Femur (tissue), 1 donor: ENCODE data around the gene CRHBP.
"Not testable (repeated sequence)": the region's sequence is repeated elsewhere in the genome, so short reads cannot be mapped to it uniquely, and the experiment has no call there.

Experiments used
- DNase-seq: peaks from one replicate; pipeline ENCODE4 v3.0.0-alpha.2; 2017

Gene CRHBP, protein sequence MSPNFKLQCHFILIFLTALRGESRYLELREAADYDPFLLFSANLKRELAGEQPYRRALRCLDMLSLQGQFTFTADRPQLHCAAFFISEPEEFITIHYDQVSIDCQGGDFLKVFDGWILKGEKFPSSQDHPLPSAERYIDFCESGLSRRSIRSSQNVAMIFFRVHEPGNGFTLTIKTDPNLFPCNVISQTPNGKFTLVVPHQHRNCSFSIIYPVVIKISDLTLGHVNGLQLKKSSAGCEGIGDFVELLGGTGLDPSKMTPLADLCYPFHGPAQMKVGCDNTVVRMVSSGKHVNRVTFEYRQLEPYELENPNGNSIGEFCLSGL

DNA sequence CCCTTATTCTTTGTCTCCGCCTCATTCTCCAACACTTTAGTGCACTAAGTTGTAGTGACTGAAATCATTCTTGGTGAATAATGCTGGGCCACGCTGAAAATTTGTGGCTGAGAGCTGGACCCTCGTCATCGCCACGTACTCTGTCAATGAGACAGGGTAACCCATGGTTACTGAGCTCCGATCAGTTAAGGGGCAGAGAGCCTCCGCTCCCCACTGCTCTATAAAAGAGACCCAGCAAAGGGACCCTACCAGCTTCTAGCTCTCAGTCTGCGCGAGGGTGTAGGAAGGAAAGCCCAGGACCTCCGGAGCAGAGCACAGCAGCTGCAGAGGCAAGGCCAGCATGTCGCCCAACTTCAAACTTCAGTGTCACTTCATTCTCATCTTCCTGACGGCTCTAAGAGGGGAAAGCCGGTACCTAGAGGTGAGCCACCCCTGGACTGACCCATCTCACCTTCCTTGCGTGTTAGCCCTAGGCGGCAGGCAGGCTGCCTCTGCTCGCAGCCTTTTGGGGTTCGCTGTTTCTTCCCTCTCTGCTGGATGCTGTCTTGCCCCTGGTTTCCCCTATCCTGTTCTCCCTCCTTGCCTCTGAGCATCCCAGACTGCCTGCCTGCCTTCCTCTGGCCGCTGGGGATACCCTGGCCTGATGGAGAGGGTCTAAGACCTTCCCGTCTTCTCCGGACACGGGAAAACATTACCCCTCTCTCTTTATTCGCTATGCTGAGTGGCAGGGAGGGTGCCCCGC is at the start of gene CRHBP:
TSS of gene CRHBP (plus strand) at position 251 of the 742 bp plus-strand sequence. CDS start at position 341, 90 bp downstream.
- no peak for DNase-seq

DNA sequence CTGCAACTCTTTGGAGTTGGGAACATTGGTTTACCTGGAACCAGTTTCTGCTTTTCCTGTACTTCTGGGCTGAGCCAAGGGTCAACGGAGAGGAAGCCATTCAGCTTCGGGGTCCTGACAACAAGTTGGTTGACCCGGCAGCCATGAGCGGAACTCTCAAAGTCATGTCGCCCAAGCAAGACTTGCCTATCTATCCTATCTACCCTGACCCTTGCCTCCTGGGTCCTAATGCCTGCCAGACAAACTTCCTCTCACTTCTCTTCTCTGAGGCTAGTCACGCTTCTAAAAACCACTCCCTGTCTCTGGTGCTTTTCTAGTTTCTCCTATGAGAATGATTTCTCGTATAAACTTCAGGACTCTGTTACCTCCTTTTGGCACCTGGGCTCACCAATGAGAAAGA is 44.7 kb upstream of the CRHBP start:
- no peak for DNase-seq

DNA sequence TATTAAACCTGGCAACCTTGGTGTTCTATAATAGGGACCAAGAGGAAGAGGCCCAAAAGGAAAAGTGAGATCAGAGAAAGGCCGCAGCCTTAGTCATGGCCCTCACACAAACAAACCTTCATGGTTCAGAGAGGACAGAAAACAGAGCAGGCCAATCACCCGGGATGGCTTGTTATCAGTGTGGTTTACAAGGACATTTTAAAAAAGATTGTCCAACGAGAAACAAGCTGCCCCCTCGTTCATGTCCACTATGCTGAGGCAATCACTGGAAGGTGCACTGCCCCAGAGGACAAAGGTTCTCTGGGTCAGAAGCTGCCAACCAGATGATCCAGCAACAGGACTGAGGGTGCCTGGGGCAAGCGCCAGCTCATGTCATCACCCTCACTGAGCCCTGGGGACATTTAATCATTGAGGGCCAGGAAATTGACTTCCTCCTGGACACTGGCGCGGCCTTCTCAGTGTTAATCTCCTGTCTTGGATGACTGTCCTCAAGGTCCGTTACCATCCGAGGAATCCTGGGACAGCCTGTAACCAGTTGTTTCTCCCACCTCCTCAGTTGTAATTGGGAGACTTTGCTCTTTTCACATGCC is 42.4 kb upstream of the CRHBP start:
- not testable (repeated sequence) for DNase-seq

DNA sequence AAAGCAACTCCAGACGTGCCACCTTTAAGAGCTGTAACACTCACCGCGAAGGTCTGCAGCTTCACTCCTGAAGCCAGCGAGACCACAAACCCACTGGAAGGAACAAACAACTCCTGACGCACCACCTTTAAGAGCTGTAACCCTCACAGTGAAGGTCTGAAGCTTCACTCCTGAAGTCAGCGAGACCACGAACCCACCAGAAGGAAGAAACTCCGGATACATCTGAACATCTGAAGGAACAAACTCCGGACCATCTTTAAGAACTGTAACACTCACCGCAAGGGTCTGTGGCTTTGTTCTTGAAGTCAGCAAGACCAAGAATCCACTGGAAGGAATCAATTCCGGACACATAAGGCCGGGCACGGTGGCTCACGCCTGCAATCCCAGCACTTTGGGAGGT is 38.2 kb upstream of the CRHBP start:
- DNase-seq, result not testable (repeated sequence)

DNA sequence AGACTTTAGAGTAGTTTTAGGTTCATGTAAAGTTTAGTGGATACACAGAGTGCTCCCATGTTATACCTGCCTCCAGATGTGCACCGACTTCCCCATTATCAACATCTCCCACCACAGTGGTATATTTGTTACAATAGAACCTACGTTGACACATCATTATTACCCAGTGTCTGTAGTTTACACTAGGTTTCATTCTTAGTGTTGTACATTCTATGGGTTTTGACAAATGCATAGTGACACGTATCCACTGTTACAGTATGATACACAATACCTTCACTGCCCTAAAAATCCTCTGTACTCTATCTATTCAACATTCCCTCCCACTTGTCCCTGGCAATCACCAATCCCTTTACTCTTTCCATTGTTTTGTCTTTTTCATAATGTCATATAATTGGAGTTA is 34.3 kb upstream of the CRHBP start:
- no peak for DNase-seq

DNA sequence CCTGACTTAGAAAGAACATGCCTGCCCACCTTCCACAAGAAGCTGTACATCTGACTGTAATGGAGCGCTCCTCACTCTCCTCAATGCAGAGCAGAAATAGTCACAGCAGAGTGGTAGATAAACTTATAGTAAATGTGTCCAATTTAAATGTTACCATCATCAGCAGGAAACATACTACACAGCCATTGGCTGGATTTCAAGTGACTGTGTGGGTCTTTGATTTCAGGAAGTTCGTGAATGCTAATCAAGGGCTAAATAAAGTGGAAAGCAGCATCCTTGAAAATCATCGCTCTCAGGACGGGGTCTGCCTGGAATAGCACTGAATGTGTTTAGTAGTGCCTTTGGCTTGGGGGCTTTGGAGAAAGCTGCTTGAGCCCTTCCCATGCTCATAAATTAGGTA is 32.4 kb upstream of the CRHBP start:
- DNase-seq, result no peak

DNA sequence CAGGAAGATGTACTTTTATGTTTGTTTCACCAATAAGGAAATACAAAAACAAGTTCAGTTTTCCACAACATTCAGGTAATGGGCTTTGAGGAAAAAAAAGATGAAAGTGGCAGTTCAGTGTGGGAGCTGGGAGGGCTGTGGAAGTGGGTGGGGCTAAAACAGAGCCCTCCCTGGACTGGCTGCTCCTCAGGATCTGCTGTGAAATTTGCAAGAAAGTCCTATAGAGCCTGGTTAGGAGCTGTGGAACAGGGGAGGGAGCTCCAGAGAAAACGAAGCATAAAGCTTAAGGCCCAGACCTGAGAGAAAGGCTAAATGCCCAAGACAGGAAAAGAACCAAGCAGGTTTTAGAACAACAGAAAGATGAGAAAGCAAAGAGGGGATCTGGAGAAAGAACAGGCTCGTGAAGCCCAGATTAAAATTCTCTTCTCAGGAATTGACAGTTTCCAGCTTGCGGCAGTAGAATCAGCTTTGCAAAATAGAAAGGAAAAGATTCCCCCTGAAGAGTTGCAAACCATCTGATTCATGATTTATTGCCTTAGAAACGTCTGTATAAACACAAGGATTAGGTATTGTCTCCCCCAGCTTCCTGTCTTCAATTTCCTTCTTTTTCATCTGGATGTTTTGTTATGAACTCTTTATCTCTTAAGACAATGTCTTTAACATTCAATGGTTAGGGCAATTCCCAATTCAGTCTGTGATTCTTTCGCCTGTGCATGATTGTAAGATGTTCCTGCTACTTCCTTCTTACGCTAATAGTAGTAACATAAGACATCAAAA is 26.3 kb upstream of the CRHBP start:
- DNase-seq, result no peak

DNA sequence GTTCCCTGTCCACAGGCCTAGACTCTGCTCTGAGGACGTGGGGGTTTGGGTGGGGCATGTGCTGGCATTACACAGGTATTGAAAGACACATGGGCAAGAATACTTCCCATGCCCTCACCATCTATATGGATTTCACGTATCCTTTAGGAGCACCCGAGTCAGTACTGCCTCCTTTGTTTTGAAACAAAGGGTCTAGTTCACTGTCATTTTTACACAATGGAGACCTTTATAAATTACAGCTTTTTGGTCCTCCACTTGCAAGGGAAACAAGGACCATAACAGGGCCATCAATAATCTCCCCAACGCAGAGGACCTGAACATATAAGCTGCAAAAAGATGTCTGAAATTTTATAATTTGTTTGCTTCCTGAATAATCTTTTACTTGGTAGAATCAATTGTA is 24.9 kb upstream of the CRHBP start:
- no peak for DNase-seq

DNA sequence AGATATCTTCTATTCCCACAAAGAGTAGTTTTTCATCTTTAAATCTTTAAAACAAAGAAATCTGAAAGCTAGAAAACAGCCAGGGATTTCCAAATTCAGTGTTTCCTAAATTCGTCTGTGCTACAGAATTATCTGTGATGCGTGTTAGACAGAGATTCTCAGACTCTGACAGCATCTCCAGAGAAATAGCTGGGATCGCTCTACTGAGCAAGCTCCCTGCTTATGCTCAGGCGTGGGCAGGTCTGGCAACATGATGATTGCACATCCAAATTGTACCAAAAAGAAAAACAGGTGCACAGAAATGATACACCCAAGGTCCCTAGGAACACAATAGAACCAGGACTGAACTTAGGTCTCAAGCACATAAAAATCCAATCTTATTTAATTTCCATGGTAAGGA is 22.8 kb upstream of the CRHBP start:
- DNase-seq, result no peak

DNA sequence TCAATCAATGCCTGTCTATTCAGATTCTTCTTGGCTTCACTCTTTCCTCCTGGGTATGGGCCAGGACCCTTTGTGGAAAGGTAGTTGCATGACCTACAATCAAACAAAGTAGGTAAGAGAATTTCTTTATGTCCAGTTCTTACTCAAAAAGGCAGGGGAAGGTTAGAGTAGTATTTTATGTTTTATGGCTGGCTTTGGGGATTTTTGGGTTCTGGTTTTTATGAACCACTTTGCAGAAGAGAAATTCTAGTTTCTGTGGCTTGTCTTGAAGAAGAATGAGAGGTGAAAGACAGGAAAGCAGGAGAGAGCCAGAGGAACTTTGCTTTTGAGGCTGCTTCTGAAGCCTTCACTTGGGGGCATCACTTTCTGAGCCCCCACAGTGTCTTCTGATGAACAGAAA is 14.7 kb upstream of the CRHBP start:
- DNase-seq, result no peak

DNA sequence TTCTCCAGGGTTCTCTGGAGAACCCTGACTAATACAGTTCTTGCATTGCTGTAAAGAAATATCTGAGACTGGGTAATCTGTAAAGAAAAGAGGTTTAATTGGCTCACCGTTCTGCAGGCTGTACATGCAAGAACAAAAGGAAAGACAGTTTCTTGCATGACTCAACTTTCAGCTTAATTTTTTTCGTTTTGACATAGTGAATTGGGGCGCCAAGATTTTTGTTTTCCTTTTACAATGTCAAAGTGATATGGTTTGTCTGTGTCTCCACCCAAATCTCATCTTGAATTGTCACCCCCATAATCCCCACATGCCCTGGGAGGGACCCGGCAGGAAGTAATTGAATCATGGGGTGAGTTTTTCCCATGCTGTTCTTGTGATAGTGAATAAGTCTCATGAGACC is 11.8 kb upstream of the CRHBP start:
- no peak for DNase-seq

DNA sequence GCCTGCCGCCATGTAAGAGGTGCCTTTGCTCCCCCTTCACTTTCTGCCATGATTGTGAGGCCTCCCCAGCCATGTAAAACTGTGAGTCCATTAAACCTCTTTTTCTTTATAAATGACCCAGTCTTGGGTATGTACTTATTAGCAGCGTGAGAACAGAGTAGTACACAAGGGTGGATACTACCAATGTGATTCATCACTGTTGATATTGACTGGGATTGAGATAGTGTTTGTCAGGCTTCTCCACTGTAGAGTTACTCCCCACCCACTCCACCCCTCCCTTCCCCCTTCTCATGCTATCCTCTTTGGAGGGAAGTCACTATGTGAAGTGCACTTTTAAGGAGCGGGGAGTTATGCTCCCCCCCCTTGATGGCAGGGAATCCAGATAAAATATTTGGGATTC is 11.4 kb upstream of the CRHBP start:
- DNase-seq, result no peak

DNA sequence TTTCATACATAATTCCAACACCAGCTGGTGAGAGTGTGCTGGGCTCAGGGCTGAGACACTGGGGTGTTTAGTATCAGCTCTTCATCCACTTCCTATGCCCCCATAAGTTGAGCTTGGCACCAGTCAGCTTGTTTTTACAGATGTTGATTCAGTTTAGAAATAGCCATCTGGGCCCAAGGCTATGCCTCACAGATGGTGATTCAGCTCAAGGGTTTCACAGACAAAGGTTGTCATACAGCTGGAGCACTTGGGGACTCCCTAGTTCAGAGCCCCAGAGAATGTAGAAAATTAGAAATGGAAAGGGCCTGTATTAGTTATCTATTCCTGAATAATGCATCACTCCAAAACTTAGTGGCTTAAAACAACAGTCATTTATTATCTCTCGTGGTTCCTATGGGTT is 10.3 kb upstream of the CRHBP start:
- no peak for DNase-seq

DNA sequence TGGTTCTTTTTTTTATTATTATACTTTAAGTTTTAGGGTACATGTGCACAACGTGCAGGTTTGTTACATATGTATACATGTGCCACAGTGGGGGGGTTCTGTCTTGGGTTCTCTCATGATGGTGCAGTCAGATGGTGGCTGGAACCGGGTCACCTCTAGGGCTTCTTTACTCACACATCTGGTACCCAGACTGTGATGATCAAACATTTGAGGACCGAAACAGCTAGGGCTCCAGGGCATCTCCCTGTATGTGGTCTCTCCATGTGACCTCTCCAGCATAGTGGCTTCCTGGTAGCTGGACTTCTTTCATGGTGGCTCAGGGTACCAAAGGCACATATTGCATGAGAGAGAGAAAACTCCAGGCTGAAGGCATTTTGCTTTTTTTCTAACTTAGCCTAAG is 9.8 kb upstream of the CRHBP start:
- DNase-seq, result no peak

DNA sequence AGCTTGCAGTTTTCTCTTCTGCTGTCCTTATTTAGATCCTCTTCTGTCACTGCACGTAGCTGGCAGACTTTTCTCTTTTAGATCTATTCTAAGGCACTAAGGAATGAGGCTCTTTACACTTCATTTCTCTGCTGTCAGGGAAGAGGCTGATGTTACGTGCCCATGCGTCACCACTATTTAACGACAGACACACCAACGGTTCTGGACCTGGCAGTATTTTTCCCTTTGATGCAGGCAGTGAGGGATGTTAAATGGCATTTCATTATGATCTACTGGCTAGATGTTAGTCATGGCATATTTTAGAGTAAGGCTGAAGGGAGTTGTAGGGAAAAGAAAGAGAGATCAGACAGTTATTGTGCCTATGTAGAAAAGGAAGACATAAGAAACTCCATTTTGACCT is 8.2 kb upstream of the CRHBP start:
- no peak for DNase-seq

DNA sequence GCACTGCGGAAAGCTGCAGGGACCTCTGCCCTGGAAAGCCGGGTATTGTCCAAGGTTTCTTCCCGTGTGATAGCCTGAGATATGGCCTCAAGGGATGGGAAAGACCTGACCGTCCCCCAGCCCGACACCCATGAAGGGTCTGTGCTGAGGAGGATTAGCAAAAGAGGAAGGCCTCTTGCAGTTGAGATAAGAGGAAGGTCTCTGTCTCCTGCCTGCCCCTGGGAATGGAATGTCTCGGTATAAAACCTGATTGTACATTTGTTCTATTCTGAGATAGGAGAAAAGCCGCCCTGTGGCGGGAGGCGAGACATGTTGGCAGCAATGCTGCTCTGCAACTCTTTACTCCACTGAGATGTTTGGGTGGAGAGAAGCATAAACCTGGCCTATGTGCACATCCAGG is 7.6 kb upstream of the CRHBP start:
- not testable (repeated sequence) for DNase-seq

DNA sequence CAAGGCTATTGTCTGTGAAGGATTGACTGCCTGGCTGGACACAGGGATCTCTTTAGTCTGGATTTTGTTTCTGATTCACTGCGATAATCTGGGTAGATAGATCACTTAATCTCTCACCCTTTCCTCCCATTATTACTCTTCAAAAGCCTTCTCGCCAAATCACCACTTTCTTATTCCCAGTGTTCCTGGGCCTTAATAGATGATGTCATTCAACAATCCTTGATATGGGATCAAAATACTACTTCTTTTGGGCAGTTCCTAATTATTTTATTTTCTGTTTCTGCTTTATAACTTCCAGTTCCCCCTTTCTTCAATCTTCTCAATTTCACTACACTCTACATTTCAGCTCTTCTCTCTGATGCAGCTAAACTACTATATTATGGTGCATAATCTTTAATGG is 6.8 kb upstream of the CRHBP start:
- DNase-seq, result no peak

DNA sequence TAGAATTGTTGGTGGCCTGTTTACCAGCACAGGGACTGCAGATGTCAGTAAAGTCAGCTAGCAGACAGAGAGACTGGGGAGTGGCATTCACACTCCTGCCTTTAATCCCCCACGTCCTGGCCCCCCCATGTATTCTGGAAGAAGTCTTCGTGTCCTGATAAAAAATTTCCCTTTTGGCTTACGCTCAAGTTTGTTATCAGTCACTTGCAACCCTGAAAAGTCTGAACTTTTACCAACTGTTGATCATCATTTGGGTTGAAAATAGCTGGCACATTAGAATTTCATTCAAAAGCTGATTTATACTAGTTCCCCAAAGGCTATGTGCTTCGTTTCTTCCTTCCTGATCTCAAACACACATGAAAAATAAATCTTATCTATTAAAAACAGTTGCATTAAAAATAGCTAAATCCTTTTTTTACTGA is 5.8 kb upstream of the CRHBP start:
- DNase-seq, result peak; percentile 19

DNA sequence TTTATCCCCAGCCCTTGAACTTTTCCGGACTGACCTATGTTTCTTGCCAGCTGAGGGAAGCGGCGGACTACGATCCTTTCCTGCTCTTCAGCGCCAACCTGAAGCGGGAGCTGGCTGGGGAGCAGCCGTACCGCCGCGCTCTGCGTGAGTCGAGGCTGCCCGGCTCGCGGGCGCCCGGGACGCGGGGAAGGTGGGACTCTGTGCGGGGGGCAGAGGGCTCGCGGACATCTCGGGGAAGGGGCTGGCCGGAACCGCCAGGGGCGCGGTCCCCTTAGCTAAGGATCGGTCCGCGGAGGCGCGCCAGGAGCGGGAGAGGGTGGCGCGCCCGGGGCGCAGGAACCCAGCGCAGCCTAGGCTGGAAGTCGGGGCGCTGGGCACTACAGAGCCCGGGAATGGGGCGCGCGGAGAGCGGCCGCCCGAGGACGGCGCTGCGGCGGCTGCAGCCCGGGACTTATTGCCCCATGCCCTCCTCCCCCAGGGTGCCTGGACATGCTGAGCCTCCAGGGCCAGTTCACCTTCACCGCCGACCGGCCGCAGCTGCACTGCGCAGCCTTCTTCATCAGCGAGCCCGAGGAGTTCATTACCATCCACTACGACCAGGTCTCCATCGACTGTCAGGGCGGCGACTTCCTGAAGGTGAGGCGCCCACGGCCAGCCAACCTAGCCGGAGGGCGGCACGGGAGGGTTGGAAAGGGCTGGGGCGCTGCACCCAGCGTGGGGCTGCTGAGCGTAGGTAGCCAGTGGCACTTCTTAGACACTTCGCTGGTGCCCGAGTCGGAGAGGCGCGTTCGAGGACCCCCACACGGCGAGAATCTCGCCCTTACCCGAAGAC is 922 bp downstream of the CRHBP start:
- DNase-seq, result no peak

DNA sequence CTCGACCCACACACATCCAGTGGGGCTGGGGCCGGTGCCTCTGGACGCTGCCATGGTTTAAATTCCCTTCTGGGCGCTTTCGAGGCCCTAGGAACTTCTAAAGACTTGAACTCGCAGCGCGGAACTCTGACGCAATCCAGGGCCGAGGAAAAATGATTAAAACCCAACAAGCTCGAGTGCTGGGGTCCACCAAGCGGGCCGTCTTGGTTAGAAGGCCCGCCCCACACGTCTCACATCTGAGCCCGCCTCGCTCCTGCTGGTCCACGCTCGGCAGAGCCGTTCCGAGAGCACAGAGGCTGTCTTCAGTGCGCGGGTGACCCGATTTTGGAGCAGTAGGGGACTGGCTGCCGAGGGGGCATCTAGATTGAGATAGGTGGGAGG is 1.5 kb downstream of the CRHBP start:
- DNase-seq, result no peak

DNA sequence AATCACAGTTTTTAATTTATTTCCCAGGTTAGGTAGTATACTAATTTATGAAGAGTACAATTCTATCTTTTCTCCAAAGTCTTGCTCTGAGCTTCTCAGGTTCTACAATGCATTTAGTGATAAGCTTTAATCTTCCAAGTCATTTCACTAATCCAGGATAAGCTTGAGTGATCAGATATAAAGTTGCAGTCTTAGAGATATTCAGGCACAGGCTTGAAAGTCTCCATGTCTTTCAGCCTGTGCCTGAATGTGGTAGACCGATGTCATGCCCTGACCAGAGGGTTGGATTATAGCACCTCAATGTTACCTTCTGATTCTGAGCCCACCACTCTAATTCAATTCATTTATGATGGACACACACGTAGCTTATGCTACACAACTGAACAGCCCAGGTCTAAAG is 3.2 kb downstream of the CRHBP start:
- no peak for DNase-seq

DNA sequence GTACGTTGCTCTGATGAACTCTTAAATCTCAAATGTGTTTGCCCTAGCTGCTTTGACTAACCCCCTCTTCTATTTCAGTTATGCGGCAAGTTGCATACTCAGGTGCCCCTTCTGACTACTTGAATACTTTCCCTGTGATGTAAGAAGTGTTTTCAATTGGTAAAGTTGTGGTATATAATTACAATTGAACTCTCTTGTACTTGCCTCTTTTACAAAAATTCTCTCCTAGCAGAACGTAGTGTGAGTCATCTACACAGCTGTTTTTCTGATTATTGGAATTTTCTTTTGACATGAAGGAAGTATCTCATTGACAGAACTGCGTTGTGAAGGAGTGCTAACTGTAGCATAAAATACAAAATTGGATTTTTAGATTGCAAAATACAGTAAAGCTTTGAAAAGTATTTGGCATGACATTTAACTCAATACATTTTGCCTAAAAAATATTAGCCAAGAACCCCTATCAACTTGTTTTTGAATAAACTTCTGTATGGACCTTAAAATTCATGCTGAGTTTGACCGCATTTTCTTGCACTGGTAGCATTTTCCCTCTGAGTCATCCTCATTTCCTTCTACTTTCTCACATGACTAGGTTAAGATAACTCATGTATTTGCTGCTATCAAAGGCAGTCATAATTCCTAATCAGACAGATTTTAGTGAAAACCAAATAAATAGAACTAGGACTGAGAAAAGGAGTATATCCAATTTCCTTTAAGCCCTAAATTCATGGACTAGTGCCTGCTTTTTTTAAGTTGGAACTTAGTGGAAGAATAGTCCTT is 6.3 kb downstream of the CRHBP start:
- no peak for DNase-seq
